ENCODE results near the gene CACNA1B. TPM values are rescaled to one million over a fixed set of nuclear protein-coding genes. Genes with fewer than 3 reads are reported as not detected.

CACNA1B gene
- total and polyA plus RNA-seq, 2 of the 13 experiments (the other 11 are each of a cell fraction or from before 2014, with no cell fraction given) = under 0.01 to 0.04 TPM

- TF ChIP-seq, protein P1, sequence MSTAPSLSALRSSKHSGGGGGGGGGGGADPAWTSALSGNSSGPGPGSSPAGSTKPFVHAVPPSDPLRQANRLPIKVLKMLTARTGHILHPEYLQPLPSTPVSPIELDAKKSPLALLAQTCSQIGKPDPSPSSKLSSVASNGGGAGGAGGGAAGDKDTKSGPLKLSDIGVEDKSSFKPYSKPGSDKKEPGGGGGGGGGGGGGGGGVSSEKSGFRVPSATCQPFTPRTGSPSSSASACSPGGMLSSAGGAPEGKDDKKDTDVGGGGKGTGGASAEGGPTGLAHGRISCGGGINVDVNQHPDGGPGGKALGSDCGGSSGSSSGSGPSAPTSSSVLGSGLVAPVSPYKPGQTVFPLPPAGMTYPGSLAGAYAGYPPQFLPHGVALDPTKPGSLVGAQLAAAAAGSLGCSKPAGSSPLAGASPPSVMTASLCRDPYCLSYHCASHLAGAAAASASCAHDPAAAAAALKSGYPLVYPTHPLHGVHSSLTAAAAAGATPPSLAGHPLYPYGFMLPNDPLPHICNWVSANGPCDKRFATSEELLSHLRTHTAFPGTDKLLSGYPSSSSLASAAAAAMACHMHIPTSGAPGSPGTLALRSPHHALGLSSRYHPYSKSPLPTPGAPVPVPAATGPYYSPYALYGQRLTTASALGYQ (CRISPR knock-in tag; IDR thresholded peaks at IDR 0.05) = no peak
- no peak for TF ChIP-seq ERF (CRISPR knock-in tag; IDR thresholded peaks at IDR 0.05)
- no peak for TF ChIP-seq ZNF512B (CRISPR knock-in tag; IDR thresholded peaks at IDR 0.05; ENCODE audit: borderline replicate concordance)
- no peak for TF ChIP-seq RNF2 (conservative IDR thresholded peaks at IDR 0.05; ENCODE audit: low read depth)
- TF ChIP-seq ZNF274 (CRISPR knock-in tag; IDR thresholded peaks at IDR 0.05) = no peak
Measured at GRCh38 chr9:137974746-137975526, 97.4 kb downstream of the CACNA1B start (continued).

DNA sequence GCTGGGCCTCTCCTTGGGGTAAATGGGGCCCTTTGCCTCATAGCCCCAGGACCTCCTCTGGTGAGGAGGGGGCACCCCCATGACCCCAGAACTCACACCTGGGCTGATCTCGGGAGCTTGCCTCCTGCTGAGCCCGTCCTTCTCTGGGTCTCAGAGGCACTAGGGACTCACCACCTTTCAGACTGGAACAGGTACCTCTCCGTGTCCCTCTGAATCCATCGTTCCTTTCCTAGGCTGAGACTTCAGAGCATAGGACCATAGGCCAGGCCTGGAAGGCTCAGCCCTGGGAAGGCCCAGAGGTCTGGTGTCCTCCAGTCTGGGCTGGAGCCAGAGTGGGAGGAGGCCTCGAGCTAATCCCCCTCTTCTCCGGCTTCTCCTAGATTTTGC lies 97.9 kb downstream of the CACNA1B start:
- ATAC-seq (no peak), DNase-seq (ENCODE audit: low spot score) (no peak), FAIRE-seq (no peak)
- Histone ChIP-seq H3K9me3 (ENCODE audit: low read length) (no peaks in the 10 kb centered on the region), H3K4me2 (ENCODE audit: low read depth, low read length) (no peak overlapping the region), H2AFZ (ENCODE audit: low read length) (no peak overlapping the region), H3K79me2 (ENCODE audit: insufficient read depth, low read length) (no peaks in the 10 kb centered on the region), H3K27ac (ENCODE audit: extremely low read length, insufficient read depth, low read length) (no peak overlapping the region), H3K27me3 (ENCODE audit: control insufficient read depth in 1 of 2, insufficient read depth in 2 of 2, low read length in 2 of 2) (peaks cover 0 to 19% of the 10 kb centered on the region in 2 experiments; a peak in 4 of 5 replicates), H3K4me3 (replicated peaks in 1 of 3; ENCODE audit: insufficient read depth in 1 of 3, low read depth in 2 of 3, low read length in 3 of 3) (no peak overlapping the region), H3K36me3 (replicated peaks in 1 of 2; ENCODE audit: control insufficient read depth in 1 of 2, insufficient read depth in 2 of 2, low read length in 2 of 2) (no peaks in the 10 kb centered on the region), H4K20me1 (ENCODE audit: insufficient read depth, low read length) (no peaks in the 10 kb centered on the region), H3K9ac (ENCODE audit: insufficient read depth, low read depth, low read length) (no peak overlapping the region), H3K4me1 (ENCODE audit: insufficient read depth, low read length) (peaks cover 2% of the 10 kb centered on the region; the same call in 1 of the 2 replicates)
- ChIA-PET POLR2A (no interaction called here), CTCF (ENCODE audit: low intra/inter-chr PET ratio, low total read pairs) (no interaction called here)
- 21% methylated on average over 6 of the region's 6 CpGs for WGBS (ENCODE audit: low lambda C conversion rate)
- in situ Hi-C loops (cut with HindIII; ENCODE audit: extremely low pct_ligation_motif_present, low pct_unique_long_range_greater_than_20kb) = no loop called here
- BruUV-seq (replicated peaks) = no TSS peak
- intact Hi-C loops (cut with micrococcal nuclease; ENCODE audit: unreplicated experiment) = loop anchor here (5.0 kb wide), 1 partner anchor 1728 kb away; the partner anchor contains the start of gene QSOX2
- TF ChIP-seq DZIP1 (CRISPR knock-in tag; IDR thresholded peaks at IDR 0.05) (no peak), ZNF382 (CRISPR knock-in tag; IDR thresholded peaks at IDR 0.05; ENCODE audit: borderline replicate concordance) (no peak), ZNF251 (CRISPR knock-in tag; IDR thresholded peaks at IDR 0.05) (no peak), ZFP62 (CRISPR knock-in tag; IDR thresholded peaks at IDR 0.05) (no peak), YEATS4 (CRISPR knock-in tag; IDR thresholded peaks at IDR 0.05; ENCODE audit: borderline replicate concordance) (no peak), NPAS2 (CRISPR knock-in tag; IDR thresholded peaks at IDR 0.05; ENCODE audit: borderline replicate concordance) (no peak), ZNF44 (CRISPR knock-in tag; IDR thresholded peaks at IDR 0.05) (no peak), ZNF124 (CRISPR knock-in tag; IDR thresholded peaks at IDR 0.05) (no peak), ZNF33A (CRISPR knock-in tag; IDR thresholded peaks at IDR 0.05; ENCODE audit: borderline replicate concordance) (no peak), ASH2L (IDR thresholded peaks at IDR 0.05; ENCODE audit: insufficient read length, low read depth, low read length) (no peak)

All from HepG2 (cell line).